ENCODE measurements around the gene ITGB3BP. TPM values are rescaled to one million over a fixed set of nuclear protein-coding genes. Genes with fewer than 3 reads are reported as not detected.
"Not testable (repeated sequence)": the region's sequence is repeated elsewhere in the genome, so short reads cannot be mapped to it uniquely, and the experiment has no call there.

ITGB3BP gene
- total RNA-seq = 10 to 100 TPM; 15.0 to 19.6 (median 19.5) TPM

DNA sequence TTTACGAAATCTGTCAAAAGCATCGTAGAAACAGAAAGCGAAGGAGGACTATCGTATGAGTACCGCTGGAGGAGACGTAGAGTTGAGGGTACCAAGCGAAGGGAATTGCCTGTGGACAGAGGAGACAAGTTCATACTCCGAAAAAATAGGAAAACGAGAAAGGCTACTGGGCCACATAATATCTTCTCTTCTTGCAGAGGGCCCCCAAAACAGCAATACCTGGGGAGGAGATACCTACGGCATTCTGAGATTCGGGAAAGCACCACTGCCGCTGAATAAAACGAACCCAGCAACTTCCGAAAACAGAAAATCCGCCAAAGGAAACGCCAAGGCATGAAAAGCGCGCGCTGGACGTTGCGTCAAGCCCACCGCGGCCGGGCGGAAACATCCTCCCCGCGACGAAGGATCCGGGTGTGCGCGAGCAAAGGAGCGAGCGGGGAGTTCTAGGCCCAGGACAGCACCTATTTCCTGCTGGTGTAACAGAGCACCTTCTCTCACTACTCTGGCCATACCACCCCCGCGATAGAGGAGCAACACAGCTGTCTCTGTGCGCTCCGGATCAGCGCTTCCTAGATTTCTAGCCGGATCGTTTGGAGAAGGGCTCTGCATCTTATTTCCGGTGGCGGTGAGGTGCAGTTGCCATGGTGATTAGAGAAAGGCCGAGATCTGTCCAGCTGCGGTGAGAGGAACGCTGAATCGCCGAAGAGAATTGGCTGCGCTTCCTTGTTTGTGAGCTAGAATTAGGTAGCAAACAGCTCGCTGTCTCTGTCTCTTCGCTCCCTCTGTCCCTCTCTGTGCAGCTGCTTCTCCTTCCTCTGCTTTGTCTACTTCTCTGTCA lies at the start of gene ITGB3BP, which contains the start of gene EFCAB7:
TSS of gene ITGB3BP (minus strand) at position 335 of the 838 bp plus-strand sequence. CDS start at position 243, 92 bp downstream.
TSS of gene EFCAB7 (plus strand) at position 635 of the 838 bp plus-strand sequence. CDS start 2,048 bp downstream, outside the sequence.
- H3K9me3 ChIP-seq = no peaks in the 10 kb centered on the region
- WGBS, 2 donors = 1% methylated on average over 47 to 50 of the region's 50 CpGs
- intact Hi-C loops (cut with DNase I) = no loop called here
- peak; percentile 72 to 79 for DNase-seq
- TF ChIP-seq, protein P1, sequence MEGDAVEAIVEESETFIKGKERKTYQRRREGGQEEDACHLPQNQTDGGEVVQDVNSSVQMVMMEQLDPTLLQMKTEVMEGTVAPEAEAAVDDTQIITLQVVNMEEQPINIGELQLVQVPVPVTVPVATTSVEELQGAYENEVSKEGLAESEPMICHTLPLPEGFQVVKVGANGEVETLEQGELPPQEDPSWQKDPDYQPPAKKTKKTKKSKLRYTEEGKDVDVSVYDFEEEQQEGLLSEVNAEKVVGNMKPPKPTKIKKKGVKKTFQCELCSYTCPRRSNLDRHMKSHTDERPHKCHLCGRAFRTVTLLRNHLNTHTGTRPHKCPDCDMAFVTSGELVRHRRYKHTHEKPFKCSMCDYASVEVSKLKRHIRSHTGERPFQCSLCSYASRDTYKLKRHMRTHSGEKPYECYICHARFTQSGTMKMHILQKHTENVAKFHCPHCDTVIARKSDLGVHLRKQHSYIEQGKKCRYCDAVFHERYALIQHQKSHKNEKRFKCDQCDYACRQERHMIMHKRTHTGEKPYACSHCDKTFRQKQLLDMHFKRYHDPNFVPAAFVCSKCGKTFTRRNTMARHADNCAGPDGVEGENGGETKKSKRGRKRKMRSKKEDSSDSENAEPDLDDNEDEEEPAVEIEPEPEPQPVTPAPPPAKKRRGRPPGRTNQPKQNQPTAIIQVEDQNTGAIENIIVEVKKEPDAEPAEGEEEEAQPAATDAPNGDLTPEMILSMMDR (IDR thresholded peaks at IDR 0.05) = peak in 1 of 6 experiments; percentile 26
- TF ChIP-seq POLR2A (IDR thresholded peaks at IDR 0.05) = peak in 1 of 2 donors; percentile 55
- peak within 1 kb of the TSS; percentile 69 to 94 (median 93) for H3K27ac ChIP-seq
- H3K4me1 ChIP-seq = peaks cover 7 to 14% of the 10 kb centered on the region in 2 donors
- peaks cover 0 to 4% of the 10 kb centered on the region in 2 donors for H3K36me3 ChIP-seq
- no peaks in the 10 kb centered on the region for H3K27me3 ChIP-seq
- peak within 1 kb of the TSS; percentile 31 to 80 (median 55) for H3K4me3 ChIP-seq (replicated peaks in 1 of 3)

DNA sequence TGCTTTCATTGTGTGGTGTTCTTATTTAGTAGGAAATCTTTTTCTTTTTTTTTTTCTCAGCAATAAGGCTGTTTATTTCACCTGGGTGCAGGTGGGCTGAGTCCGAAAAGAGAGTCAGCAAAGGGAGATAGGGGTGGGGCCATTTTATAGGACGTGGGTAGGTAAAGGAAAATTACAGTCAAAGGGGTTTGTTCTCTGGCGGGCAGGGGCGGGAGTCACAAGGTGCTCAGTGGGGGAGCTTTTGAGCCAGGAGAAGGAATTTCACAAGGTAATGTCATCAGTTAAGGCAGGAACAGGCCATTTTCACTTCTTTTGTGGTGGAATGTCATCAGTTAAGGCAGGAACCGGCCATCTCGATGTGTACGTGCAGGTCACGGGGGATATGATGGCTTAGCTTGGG lies 49.7 kb upstream of the ITGB3BP start:
- H3K9me3 ChIP-seq; H3K4me1 ChIP-seq; DNase-seq; H3K4me3 ChIP-seq (replicated peaks in 1 of 3); H3K27me3 ChIP-seq; intact Hi-C loops (cut with DNase I); H3K27ac ChIP-seq; H3K36me3 ChIP-seq: not testable (repeated sequence)
- WGBS, 2 donors = 89 to 92% methylated on average over 8 of the region's 8 CpGs

DNA sequence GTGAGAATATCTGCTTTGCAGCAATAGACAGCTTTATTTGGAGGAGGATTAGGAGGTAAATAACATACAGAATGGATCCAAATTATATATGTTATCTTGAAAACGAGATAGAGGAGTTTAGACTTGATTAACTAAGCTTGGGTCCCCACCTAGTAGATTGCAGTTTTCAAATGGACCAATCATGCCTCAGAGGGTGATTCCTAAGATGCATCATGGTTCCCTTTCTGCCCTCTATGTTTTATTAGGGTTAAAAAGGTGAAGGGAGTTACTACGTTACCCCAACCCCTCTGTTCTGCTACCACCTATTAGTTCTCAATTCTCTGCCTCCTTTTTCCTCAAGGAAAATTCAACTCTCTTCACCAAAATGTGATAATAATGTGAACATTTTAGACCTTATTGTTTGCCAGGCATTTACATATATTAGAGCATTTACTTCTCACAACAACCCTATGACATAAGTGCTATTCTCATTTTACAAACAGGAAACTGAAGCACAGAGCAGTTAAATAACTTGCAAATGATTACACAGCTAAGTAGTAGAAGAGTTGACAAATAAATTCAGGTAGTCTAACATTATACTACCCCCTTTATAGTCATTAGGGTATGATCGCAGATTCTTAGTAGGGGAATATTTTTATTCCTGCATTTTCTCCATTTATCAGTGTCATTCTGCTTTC lies 46.8 kb upstream of the ITGB3BP start:
- H3K4me3 ChIP-seq (replicated peaks in 1 of 3) = no peak overlapping the region
- no peaks in the 10 kb centered on the region for H3K9me3 ChIP-seq
- H3K27ac ChIP-seq = no peak overlapping the region
- intact Hi-C loops (cut with DNase I) = no loop called here
- 86 to 90% methylated on average over 3 of the region's 3 CpGs for WGBS, 2 donors
- no peaks in the 10 kb centered on the region for H3K36me3 ChIP-seq
- DNase-seq = no peak
- H3K27me3 ChIP-seq = no peaks in the 10 kb centered on the region
- no peaks in the 10 kb centered on the region for H3K4me1 ChIP-seq
- no peak for TF ChIP-seq POLR2A (IDR thresholded peaks at IDR 0.05)
- TF ChIP-seq, protein P1 (IDR thresholded peaks at IDR 0.05) = no peak

- DNase-seq = no peak
- no peaks in the 10 kb centered on the region for H3K36me3 ChIP-seq
- 92 to 94% methylated on average over 4 of the region's 4 CpGs for WGBS, 2 donors
- H3K27me3 ChIP-seq = no peaks in the 10 kb centered on the region
- no peak for TF ChIP-seq POLR2A (IDR thresholded peaks at IDR 0.05)
- TF ChIP-seq, protein P1 (IDR thresholded peaks at IDR 0.05) = no peak
- intact Hi-C loops (cut with DNase I) = no loop called here
- H3K9me3 ChIP-seq = no peaks in the 10 kb centered on the region
- H3K27ac ChIP-seq = no peak overlapping the region
- no peaks in the 10 kb centered on the region for H3K4me1 ChIP-seq
- no peak overlapping the region for H3K4me3 ChIP-seq (replicated peaks in 1 of 3)
These were observed 46.0 kb upstream of the ITGB3BP start for GRCh38 chr1:63569068-63569467.

GRCh38 chr1:63563745-63564144 lies 40.7 kb upstream of the ITGB3BP start:
- no peaks in the 10 kb centered on the region for H3K27me3 ChIP-seq
- no peak for TF ChIP-seq POLR2A (IDR thresholded peaks at IDR 0.05)
- TF ChIP-seq, protein P1 (IDR thresholded peaks at IDR 0.05) = no peak
- DNase-seq = no peak
- H3K4me1 ChIP-seq = no peaks in the 10 kb centered on the region
- H3K27ac ChIP-seq = no peak overlapping the region
- no peak overlapping the region for H3K4me3 ChIP-seq (replicated peaks in 1 of 3)
- intact Hi-C loops (cut with DNase I) = no loop called here
- H3K36me3 ChIP-seq = no peaks in the 10 kb centered on the region
- H3K9me3 ChIP-seq = no peaks in the 10 kb centered on the region
